GM12875 (cell line): ENCODE measurements around the gene MSX2.

ENCODE experiments used
- H3K4me3 ChIP-seq: one replicate; pipeline ENCODE4 v1.5.1; 2011; ENCODE audit warnings: low read depth, low read length, control low read depth
- CTCF ChIP-seq: IDR thresholded peaks from 2 replicates; pipeline ENCODE4 v1.5.1; 2011; ENCODE audit warnings: low read depth, mild to moderate bottlenecking, control low read depth, inconsistent platforms, low read length, moderate library complexity, borderline replicate concordance; ENCODE audit not compliant: insufficient read depth

Gene MSX2

GRCh38 chr5:174734571-174735497 is 10.5 kb downstream of the MSX2 start:
- no peak for TF ChIP-seq CTCF
- H3K4me3 ChIP-seq, result no peak overlapping the region

GRCh38 chr5:174735498-174736330 is 11.3 kb downstream of the MSX2 start:
- TF ChIP-seq CTCF, result peak; percentile 8; the same call in 1 of the 2 replicates

GRCh38 chr5:174736331-174736721 is 11.9 kb downstream of the MSX2 start:
- TF ChIP-seq CTCF, result no peak
- H3K4me3 ChIP-seq, result no peak overlapping the region

More at GRCh38 chr5:174735498-174736330, 11.3 kb downstream of the MSX2 start:
- H3K4me3 ChIP-seq, result no peak overlapping the region

GRCh38 chr5:174736777-174737176 is 12.4 kb downstream of the MSX2 start:
- TF ChIP-seq CTCF, result no peak
- H3K4me3 ChIP-seq, result no peak overlapping the region

- no peak for TF ChIP-seq CTCF
- no peak overlapping the region for H3K4me3 ChIP-seq
These were observed 12.9 kb downstream of the MSX2 start for GRCh38 chr5:174737330-174737729.

- no peak for TF ChIP-seq CTCF
- H3K4me3 ChIP-seq, result no peak overlapping the region
These were observed 17.0 kb downstream of the MSX2 start for GRCh38 chr5:174741352-174741751.
